SK-MEL-5 (cell line): Measurements from ENCODE around the gene PRKAR1A. TPM values are rescaled to one million over a fixed set of nuclear protein-coding genes. Genes with fewer than 3 reads are reported as not detected.
"Not testable (repeated sequence)": the region's sequence is repeated elsewhere in the genome, so short reads cannot be mapped to it uniquely, and the experiment has no call there.

ENCODE experiments used
- DNase-seq: peaks from one replicate; pipeline ENCODE4 v3.0.0-alpha.2; 2016; ENCODE audit warnings: low read depth, low spot score
- in situ Hi-C: cut with HindIII; loops from 2 replicates; pipeline ENCODE4 v1.10.0; 2016; ENCODE audit warnings: low sequenced_read_pairs, high pct_unique_total_duplicates, low pct_unique_long_range_greater_than_20kb
- total RNA-seq: library from RNA; depleted of rRNA; stranded (reverse); fragments of >200 nt; shearing (Covaris generic); gene quantifications from 2 replicates; pipeline ENCODE4 v1.2.3, GENCODE V29; 2014

The PRKAR1A gene
- total RNA-seq, 1 experiment from 2014 or later, result 1,047 TPM

DNA sequence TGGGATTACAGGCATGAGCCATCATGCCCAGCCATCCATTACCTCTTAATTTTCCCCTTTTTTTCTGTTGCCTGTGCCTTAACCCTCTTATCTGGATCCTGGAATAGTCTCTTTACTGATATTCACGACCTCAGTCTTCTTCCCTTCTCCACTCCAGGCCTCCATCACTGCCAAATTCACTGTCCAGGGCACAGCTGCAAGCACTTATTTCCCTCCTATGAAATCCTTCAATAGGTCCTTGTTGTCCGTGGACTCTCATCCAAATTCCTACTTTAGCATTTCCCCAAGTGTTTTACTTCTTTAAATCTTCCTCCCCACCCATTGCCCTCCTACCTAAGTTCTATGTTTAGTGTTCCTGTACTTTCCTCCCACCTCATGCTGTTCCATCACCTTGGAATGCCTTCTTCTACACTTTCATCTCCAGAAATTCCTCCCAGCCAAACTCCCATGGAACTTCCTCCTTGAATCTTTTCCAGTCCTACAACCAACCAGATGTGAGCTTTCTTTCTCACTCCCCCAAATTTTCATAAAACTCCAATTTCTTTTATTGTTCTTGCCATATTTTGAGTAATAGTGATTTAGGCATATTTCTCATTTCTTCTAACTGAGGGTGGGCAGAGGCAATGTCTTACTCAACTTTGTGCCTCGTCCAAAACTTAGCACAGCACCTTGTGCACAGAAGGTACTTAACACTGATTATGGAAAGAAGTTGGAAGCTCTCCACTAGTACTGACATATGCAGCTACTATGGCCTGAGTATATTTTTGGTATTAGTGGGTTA lies 53.6 kb downstream of the PRKAR1A start:
- no peak for DNase-seq
- in situ Hi-C loops, result no loop called here

DNA sequence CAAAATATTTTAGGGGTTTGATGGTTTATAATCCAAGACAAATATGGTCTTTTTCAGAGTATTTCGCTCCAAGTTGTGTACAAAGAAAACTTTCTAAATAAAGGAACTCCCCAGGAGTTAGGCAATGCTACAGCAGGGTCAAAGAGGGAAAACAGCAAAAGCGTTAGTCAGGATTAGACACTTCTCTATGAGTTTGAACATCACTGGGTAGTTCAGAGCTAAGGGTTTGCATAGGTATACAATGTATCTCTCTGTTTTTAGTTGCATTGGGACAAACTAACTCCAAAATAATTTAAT lies 54.2 kb downstream of the PRKAR1A start:
- in situ Hi-C loops, result no loop called here
- no peak for DNase-seq

- in situ Hi-C loops, result no loop called here
- DNase-seq, result peak; percentile 38
Observed at GRCh38 chr17:68567035-68567434, 54.8 kb downstream of the PRKAR1A start.

DNA sequence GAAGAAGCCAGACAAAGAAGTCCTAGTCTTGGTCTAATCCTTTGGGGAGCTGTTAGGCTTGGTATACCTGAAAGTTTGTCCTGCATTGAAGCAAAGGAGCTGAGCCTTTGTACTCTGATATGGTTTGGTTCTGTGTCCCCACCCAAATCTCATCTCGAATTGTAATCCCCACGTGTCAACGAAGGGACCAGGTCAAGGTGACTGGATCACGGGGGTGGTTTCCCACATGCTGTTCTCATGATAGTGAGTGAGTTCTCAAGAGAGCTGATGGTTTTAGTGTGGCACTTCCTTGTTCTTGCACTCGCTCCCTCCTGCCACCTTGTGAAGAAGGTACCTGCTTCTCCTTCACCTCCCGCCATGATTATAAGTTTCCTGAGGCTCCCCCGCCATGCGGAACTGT lies 55.4 kb downstream of the PRKAR1A start:
- in situ Hi-C loops, result no loop called here
- no peak for DNase-seq

- DNase-seq, result no peak
- in situ Hi-C loops, result no loop called here
Observed at GRCh38 chr17:68568581-68568980, 56.4 kb downstream of the PRKAR1A start.

- no peak for DNase-seq
- in situ Hi-C loops, result no loop called here
Observed at GRCh38 chr17:68569346-68569745, 57.1 kb downstream of the PRKAR1A start.

DNA sequence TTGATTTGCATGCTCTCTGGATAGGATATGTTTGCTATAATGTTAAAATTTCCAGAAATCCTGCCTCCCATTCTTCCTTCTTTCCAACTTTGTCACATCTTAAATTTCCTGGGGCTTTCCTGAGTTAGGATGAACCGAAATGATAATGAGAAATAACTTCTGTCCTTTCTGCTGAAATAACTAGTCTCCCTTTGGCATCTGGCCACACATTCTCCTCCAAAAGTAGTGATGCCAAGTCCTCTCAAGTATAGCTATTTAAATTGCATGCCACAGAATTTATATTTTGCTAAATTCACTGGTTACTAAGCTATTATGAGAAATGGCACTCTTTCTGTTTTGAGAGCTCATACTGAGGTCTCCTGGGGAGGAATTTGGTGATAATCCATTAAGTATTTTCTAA lies 58.3 kb downstream of the PRKAR1A start:
- in situ Hi-C loops, result no loop called here

DNA sequence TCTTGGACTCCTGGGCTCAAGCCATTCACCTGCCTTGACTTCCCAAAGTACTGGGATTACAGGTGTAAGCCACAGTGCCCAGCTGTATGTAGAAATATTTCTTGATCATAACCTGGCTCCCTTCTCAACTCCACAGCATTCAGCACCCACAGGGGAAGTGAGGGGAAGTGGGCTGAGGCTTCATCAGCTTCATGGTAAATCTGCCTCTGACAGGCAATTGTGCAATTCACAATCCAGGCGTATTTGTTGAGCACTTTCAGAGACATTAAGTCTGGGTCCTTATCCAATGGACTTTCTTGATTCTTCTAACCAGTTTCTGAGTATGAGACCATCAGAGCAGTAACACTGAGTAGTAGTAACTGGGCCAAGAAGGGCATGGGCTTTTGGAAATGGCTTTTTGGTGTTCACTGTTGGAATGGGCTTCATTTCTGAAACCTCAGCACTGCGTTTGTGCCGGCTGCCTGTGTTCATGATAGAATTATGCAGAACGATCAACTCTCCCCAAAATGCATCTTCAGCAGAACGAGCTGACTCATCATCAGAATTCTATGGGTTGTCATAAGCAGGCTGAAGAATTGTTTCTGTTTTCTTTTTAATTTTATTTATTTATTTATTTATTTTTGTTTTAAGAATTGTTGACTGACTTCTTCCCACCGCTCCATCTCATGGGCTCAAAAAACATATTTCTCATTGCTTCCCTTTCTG lies 60.1 kb downstream of the PRKAR1A start:
- in situ Hi-C loops, result no loop called here
- no peak for DNase-seq

More for the DNA sequence above, 58.3 kb downstream of the PRKAR1A start:
- DNase-seq, result no peak

- no peak for DNase-seq
- in situ Hi-C loops, result no loop called here
Observed at GRCh38 chr17:68573338-68573737, 61.1 kb downstream of the PRKAR1A start.

DNA sequence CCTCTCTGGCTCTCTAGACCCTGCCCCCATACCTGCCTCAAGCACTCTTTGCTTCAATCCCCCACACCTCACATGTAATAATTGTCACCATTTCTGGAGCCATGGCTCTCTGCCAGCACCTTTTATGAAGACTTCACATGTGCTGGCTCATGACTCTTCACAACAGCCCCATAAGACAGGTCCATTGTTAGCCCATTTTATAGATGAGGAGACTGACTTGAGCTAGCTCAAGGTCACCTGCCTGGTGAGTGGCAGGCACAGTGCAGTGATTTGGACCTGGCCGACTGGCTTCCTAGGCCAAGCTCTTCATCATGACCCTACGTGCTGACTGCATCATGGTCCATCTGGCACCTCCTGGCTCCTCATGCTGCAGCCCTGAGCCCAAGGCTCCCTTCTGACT lies 63.9 kb downstream of the PRKAR1A start:
- DNase-seq, result no peak
- in situ Hi-C loops, result no loop called here

GRCh38 chr17:68576811-68577496 lies 64.7 kb downstream of the PRKAR1A start:
- in situ Hi-C loops, result no loop called here
- DNase-seq, result no peak

DNA sequence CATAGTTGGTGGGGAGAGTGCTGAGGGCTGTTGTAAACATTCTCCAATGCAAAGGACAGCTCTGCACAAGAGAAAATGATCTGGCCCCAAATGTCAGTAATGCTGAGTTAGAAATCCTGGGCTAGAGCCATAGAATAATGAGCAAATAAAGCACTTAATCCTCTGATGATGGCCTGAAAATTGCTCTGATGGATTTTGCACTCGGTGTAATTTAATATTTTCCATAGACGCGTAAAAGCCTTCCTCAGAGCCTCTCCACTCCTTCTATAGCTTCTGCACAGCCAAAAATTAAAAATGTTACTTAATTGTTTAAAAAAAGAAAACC lies 65.2 kb downstream of the PRKAR1A start:
- DNase-seq, result no peak
- in situ Hi-C loops, result no loop called here

GRCh38 chr17:68578236-68578635 lies 66.0 kb downstream of the PRKAR1A start:
- in situ Hi-C loops, result no loop called here
- no peak for DNase-seq

DNA sequence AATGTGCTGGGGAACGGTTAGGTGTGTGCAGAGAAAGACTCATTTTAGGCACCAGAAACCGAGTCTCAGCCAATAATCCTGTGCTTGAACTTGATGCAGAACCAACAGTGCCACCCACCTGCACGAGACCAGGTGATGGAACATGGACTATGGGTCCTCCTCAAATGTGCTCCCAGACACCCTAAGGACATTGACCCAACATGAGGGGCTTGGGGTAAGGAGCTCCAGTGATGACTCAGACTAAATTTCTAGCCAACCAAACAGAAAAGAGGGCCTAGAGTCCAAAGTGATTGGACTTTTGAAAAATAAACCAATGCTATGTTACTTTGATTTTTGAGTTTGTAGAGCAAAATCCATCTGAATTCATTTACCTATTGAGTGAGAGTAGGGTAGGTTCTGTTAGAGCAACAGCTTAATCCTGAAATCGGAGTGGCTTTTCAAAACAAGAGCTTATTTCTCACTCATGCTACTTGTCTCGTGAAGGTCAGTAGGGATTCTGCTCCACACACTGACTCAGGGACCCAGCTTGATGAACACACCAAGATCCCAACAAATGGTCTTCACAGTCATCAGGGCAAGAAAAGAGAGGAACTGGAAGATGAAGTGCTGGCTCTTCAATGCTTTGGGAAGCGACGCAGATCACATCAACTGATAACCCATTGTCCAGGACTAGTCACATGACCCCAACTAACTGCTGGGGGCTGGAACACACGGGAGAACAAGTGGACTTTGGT lies 67.1 kb downstream of the PRKAR1A start:
- no peak for DNase-seq
- in situ Hi-C loops, result no loop called here

DNA sequence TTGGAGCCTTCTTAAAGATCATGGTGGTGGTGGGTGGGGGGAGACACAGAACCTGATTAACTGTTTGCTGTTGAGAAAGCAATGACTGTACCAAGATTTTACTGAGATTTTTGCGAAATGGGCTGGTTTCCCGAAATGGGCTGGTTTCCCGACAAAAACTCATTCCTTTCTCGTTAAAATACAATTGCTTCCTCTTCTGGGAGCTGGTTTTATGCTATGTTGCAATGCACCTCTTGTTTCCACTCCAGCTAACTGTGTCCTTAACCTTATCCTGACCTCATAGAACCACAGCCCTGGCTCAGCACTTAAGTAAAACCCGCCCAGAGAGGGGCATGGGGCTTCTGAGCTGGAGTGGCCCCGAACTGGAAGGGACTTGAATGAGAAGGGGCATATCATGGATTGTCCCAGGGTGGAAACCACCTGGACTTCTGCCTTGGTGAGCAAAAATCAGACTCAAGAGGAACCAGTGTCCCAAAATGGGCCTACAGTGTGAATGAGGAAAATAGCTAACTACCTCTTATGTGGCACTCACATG lies 68.1 kb downstream of the PRKAR1A start:
- in situ Hi-C loops, result no loop called here

DNA sequence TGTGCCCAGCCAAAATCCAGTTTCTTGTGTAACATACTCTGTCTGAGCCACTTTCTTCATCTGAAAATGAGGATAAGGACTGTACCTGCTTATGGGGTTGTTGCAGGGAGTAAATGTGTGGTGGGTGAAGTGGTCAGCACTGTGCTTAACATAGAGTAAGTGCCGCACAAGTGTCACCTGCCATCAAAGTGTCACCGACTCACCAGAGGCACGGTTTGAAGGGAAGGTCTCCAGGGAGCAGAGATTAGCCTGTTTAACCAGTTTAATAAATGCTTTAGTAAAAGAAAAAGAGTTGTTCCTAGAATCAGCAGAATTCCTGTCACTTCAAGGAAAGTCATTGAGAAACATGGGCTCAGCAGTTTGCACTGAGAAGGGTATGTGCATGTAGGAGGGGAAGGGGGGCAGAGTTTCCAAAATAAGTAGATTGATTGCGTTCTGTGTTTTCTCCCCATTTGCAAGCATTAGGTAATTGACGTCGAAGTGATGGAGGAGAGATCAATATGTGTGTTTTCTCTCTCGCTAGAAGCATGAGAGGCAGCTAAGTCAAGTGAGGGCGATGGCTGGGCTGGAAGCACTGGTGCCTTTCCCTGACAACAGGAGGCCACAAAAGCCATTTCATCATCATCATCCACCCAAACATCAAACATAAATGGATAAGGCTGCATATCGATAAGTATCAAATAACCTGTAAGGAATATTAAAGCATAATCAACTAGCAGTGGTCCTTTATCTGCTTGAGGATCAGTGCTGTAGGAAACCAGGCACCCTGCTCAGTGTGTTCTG lies 69.8 kb downstream of the PRKAR1A start:
- DNase-seq, result no peak
- in situ Hi-C loops, result no loop called here

More for the DNA sequence above, 68.1 kb downstream of the PRKAR1A start:
- DNase-seq, result no peak

DNA sequence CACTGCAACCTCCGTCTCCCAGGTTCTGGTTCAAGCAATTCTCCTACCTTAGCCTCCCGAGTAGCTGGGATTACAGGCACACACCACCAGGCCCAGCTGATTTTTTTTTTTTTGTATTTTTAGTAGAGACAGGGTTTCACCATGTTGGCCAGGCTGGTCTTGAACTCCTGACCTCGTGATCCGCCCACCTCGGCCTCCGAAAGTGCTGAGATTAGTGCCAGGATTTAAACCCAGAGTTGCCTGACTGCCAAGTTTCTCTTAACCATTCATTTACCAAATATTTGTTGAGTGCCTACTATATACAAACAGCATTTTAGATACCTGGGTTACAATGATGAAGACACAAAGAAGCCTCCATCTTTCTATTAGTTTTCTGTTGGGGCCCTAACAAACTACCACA lies 70.6 kb downstream of the PRKAR1A start:
- in situ Hi-C loops, DNase-seq: not testable (repeated sequence)
